ENCODE data around the gene HUS1B. TPM values are rescaled to one million over a fixed set of nuclear protein-coding genes. Genes with fewer than 3 reads are reported as not detected.

Gene HUS1B
- total and polyA plus RNA-seq, 2 of the 8 experiments (the other 6 are each of a cell fraction or from before 2014, with no cell fraction given), result 0.48 to 1.1 TPM

GRCh38 chr6:611928-612327, 45.0 kb downstream of the HUS1B start (continued):
- no peak for TF ChIP-seq SIX5 (IDR thresholded peaks at IDR 0.05; ENCODE audit: low read depth, low read length)
- TF ChIP-seq RXRA (IDR thresholded peaks at IDR 0.05; ENCODE audit: insufficient read depth, low read depth, low read length), result no peak
- TF ChIP-seq TCF12 (IDR thresholded peaks at IDR 0.05; ENCODE audit: low read depth, low read length), result no peak
- TF ChIP-seq HDAC2 (IDR thresholded peaks at IDR 0.05; ENCODE audit: borderline replicate concordance in 1 of 2, low read depth in 2 of 2, low read length in 2 of 2), result no peak
